ENCODE measurements around the gene LRMDA.

DNA sequence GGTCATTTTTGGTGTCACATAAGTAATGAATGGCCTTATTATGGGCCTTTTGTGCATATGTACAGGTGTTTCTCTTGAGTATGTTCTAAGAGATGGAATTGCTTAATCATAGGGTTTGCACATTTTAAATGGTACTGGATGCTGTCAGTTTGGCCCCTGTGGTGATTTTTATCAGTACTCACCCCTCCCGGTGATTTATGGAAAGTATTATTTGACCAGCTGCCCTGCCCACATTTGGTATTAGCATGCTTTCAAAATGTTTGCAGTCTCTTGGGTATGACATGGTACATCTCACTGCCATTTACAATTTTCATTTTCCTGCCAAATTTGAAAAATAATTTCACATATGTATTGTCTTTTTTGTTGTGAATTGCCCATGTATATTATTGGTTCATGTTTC, 427.7 kb downstream of the LRMDA start:
- TF ChIP-seq EP300 (IDR thresholded peaks at IDR 0.05; ENCODE audit: low read depth) (no peak), POLR2A (IDR thresholded peaks at IDR 0.05) (no peak), POLR2AphosphoS5 (IDR thresholded peaks at IDR 0.05) (no peak)
- TF ChIP-seq, protein P1, sequence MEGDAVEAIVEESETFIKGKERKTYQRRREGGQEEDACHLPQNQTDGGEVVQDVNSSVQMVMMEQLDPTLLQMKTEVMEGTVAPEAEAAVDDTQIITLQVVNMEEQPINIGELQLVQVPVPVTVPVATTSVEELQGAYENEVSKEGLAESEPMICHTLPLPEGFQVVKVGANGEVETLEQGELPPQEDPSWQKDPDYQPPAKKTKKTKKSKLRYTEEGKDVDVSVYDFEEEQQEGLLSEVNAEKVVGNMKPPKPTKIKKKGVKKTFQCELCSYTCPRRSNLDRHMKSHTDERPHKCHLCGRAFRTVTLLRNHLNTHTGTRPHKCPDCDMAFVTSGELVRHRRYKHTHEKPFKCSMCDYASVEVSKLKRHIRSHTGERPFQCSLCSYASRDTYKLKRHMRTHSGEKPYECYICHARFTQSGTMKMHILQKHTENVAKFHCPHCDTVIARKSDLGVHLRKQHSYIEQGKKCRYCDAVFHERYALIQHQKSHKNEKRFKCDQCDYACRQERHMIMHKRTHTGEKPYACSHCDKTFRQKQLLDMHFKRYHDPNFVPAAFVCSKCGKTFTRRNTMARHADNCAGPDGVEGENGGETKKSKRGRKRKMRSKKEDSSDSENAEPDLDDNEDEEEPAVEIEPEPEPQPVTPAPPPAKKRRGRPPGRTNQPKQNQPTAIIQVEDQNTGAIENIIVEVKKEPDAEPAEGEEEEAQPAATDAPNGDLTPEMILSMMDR (IDR thresholded peaks at IDR 0.05), result no peak

Data from transverse colon (tissue), 4 donors.